ENCODE results near the gene LDLRAD1.
"Not testable (repeated sequence)": the region's sequence is repeated elsewhere in the genome, so short reads cannot be mapped to it uniquely, and the experiment has no call there.

GRCh38 chr1:54024811-54025210 is 6.8 kb upstream of the LDLRAD1 start:
- TF ChIP-seq, protein P1, sequence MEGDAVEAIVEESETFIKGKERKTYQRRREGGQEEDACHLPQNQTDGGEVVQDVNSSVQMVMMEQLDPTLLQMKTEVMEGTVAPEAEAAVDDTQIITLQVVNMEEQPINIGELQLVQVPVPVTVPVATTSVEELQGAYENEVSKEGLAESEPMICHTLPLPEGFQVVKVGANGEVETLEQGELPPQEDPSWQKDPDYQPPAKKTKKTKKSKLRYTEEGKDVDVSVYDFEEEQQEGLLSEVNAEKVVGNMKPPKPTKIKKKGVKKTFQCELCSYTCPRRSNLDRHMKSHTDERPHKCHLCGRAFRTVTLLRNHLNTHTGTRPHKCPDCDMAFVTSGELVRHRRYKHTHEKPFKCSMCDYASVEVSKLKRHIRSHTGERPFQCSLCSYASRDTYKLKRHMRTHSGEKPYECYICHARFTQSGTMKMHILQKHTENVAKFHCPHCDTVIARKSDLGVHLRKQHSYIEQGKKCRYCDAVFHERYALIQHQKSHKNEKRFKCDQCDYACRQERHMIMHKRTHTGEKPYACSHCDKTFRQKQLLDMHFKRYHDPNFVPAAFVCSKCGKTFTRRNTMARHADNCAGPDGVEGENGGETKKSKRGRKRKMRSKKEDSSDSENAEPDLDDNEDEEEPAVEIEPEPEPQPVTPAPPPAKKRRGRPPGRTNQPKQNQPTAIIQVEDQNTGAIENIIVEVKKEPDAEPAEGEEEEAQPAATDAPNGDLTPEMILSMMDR (IDR thresholded peaks at IDR 0.05), result not testable (repeated sequence)
- TF ChIP-seq POLR2A, EP300 (IDR thresholded peaks at IDR 0.05): not testable (repeated sequence)

Data from stomach (tissue), 4 donors.